ENCODE data around the gene RIN1. TPM values are rescaled to one million over a fixed set of nuclear protein-coding genes. Genes with fewer than 3 reads are reported as not detected.
"Not testable (repeated sequence)": the region's sequence is repeated elsewhere in the genome, so short reads cannot be mapped to it uniquely, and the experiment has no call there.

Gene RIN1
- total RNA-seq, 2 experiments from 2014 or later = 3.0 to 5.7 TPM

- Mint-ChIP-seq H3K27ac (peak overlapping the region; percentile 96), H3K9me3 (no peaks in the 10 kb centered on the region), H3K27me3 (peaks cover 1% of the 10 kb centered on the region), H3K4me3 (peak overlapping the region; percentile 92), H3K4me1 (peaks cover 22% of the 10 kb centered on the region), H3K36me3 (peaks cover 12% of the 10 kb centered on the region)
- POLR2A ChIA-PET = interaction anchor here (0.6 to 7.7 kb wide), 9 partner anchors 15 to 77 kb away, joined by 3 to 215 read pairs (median 26); partner anchors contain the start of genes B4GAT1, BRMS1, RIN1 and SLC29A2
- DNase-seq (no peak), ATAC-seq (ENCODE audit: low read depth) (no peak)
Measured at GRCh38 chr11:66311470-66311964, 24.7 kb downstream of the RIN1 start.

GRCh38 chr11:66310803-66311440 lies 25.3 kb downstream of the RIN1 start:
- not testable (repeated sequence) for H3K4me3 Mint-ChIP-seq; ATAC-seq (ENCODE audit: low read depth); H3K27me3 Mint-ChIP-seq; DNase-seq; H3K27ac Mint-ChIP-seq; H3K9me3 Mint-ChIP-seq
- Mint-ChIP-seq H3K4me1 (peaks cover 19% of the 10 kb centered on the region), H3K36me3 (peaks cover 11% of the 10 kb centered on the region)
- POLR2A ChIA-PET = interaction anchor here (0.6 to 7.7 kb wide), 8 partner anchors 15 to 78 kb away, joined by 3 to 215 read pairs (median 29); partner anchors contain the start of genes B4GAT1, BRMS1, RIN1 and SLC29A2

GRCh38 chr11:66310324-66310723 lies 25.9 kb downstream of the RIN1 start:
- POLR2A ChIA-PET = interaction anchor here (0.9 kb wide), 1 partner anchor 37 kb away, joined by 3 read pairs; the partner anchor contains the start of gene B4GAT1
- H3K27me3 Mint-ChIP-seq = peaks cover 1% of the 10 kb centered on the region

GRCh38 chr11:66309475-66309874 lies 26.8 kb downstream of the RIN1 start:
- H3K27ac Mint-ChIP-seq = no peak overlapping the region
- no peaks in the 10 kb centered on the region for H3K36me3 Mint-ChIP-seq
- peaks cover 1% of the 10 kb centered on the region for H3K27me3 Mint-ChIP-seq
- H3K9me3 Mint-ChIP-seq = no peaks in the 10 kb centered on the region
- DNase-seq (no peak), ATAC-seq (ENCODE audit: low read depth) (no peak)
- POLR2A ChIA-PET = interaction anchor here (0.9 kb wide), 1 partner anchor 38 kb away, joined by 3 read pairs; the partner anchor contains the start of gene B4GAT1
- H3K4me1 Mint-ChIP-seq = peaks cover 11% of the 10 kb centered on the region
- H3K4me3 Mint-ChIP-seq = no peak overlapping the region

More at GRCh38 chr11:66310324-66310723, 25.9 kb downstream of the RIN1 start:
- no peak overlapping the region for H3K4me3 Mint-ChIP-seq
- no peak overlapping the region for H3K27ac Mint-ChIP-seq
- peaks cover 14% of the 10 kb centered on the region for H3K4me1 Mint-ChIP-seq
- H3K36me3 Mint-ChIP-seq = peaks cover 6% of the 10 kb centered on the region
- no peak for ATAC-seq (ENCODE audit: low read depth)
- no peak for DNase-seq
- no peaks in the 10 kb centered on the region for H3K9me3 Mint-ChIP-seq

GRCh38 chr11:66302656-66303055 lies 33.6 kb downstream of the RIN1 start:
- no peak for ATAC-seq (ENCODE audit: low read depth)
- POLR2A ChIA-PET = interaction anchor here (1.6 kb wide), 1 partner anchor 33 kb away, joined by 4 read pairs; the partner anchor contains the start of gene RIN1
- no peaks in the 10 kb centered on the region for H3K36me3 Mint-ChIP-seq

DNA sequence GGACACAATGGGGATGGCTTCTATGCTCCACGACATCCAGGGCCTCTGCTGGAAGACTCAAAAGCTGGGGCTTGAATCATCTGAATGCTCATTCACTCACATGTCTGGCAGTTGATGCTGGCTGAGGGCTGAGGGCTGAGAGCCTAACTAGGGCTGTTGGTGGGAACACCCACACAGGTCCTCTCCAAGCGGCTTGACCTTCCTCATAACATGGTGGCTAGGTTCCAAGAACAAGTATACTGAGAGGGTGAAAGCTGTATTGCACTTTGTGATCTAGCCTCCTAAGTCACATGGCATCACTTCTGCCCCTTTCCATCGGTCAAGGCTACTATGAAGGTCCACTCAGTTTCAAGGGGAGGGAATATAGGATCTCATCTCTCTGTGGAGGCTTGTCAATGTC lies 37.0 kb downstream of the RIN1 start:
- peaks cover 8% of the 10 kb centered on the region for H3K27me3 Mint-ChIP-seq
- POLR2A ChIA-PET = interaction anchor here (1.0 kb wide), 1 partner anchor 10 kb away, joined by 3 read pairs; the partner anchor contains the start of gene YIF1A
- H3K9me3 Mint-ChIP-seq = no peaks in the 10 kb centered on the region
- H3K27ac Mint-ChIP-seq = no peak overlapping the region
- no peaks in the 10 kb centered on the region for H3K36me3 Mint-ChIP-seq
- no peak for DNase-seq
- H3K4me3 Mint-ChIP-seq = no peak overlapping the region
- no peaks in the 10 kb centered on the region for H3K4me1 Mint-ChIP-seq
- no peak for ATAC-seq (ENCODE audit: low read depth)

More at GRCh38 chr11:66302656-66303055, 33.6 kb downstream of the RIN1 start:
- no peak for DNase-seq
- peaks cover 4% of the 10 kb centered on the region for H3K27me3 Mint-ChIP-seq
- no peak overlapping the region for H3K4me3 Mint-ChIP-seq
- no peaks in the 10 kb centered on the region for H3K4me1 Mint-ChIP-seq
- no peak overlapping the region for H3K27ac Mint-ChIP-seq
- no peaks in the 10 kb centered on the region for H3K9me3 Mint-ChIP-seq

GRCh38 chr11:66297610-66298009 lies 38.6 kb downstream of the RIN1 start:
- POLR2A ChIA-PET = interaction anchor here (0.6 kb wide), 1 partner anchor 578 kb away, joined by 3 read pairs; no protein-coding TSS in a partner anchor
- DNase-seq = no peak
- ATAC-seq (ENCODE audit: low read depth) = no peak
- no peak overlapping the region for H3K27ac Mint-ChIP-seq
- H3K9me3 Mint-ChIP-seq = no peaks in the 10 kb centered on the region
- H3K27me3 Mint-ChIP-seq = peaks cover 16% of the 10 kb centered on the region
- no peak overlapping the region for H3K4me3 Mint-ChIP-seq
- H3K4me1 Mint-ChIP-seq = peaks cover 2% of the 10 kb centered on the region
- no peaks in the 10 kb centered on the region for H3K36me3 Mint-ChIP-seq

DNA sequence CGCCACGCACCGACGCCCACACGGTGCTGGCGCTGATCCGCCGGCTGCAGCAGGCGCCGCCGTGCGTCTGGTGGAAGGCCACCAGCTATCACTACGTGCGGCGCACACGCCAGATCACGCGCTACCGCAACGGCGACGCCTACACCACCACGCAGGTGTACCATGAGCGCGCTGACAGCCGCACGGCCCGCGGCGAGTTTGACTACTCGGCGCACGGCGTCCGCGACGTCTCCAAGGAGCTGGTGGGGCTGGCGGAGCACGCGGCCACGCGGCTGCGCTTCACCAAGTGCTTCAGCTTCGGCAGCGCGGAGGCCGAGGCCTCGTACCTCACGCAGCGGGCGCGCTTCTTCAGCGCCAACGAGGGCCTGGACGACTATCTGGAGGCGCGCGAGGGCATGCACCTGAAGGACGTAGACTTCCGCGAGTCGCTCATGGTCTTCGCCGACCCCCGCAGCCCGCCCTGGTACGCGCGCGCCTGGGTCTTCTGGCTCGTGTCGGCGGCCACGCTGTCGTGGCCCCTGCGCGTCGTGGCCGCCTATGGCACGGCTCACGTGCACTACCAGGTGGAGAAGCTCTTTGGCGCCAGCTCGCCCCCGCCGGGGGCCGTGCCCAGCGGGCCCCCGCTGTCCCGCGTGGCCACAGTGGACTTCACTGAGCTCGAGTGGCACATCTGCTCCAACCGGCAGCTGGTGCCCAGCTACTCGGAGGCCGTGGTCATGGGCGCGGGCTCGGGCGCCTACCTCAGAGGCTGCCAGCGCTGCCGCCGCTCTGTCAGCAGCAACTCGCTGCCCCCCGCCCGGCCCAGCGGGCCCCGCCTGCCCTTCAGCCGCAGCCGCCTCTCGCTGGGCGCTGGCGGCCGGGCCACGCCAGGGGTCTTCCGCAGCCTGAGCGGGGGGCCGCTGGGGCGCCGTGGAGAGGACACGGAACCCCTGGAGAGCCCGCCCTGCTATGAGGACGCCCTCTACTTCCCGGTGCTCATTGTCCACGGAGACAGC lies 41.3 kb downstream of the RIN1 start:
- no peak for ATAC-seq (ENCODE audit: low read depth)
- POLR2A ChIA-PET = no interaction called here
- H3K4me3 Mint-ChIP-seq = no peak overlapping the region
- H3K27me3 Mint-ChIP-seq = peaks cover 35% of the 10 kb centered on the region
- H3K36me3 Mint-ChIP-seq = no peaks in the 10 kb centered on the region
- DNase-seq = no peak
- no peaks in the 10 kb centered on the region for H3K9me3 Mint-ChIP-seq
- H3K4me1 Mint-ChIP-seq = peaks cover 13% of the 10 kb centered on the region
- no peak overlapping the region for H3K27ac Mint-ChIP-seq

GRCh38 chr11:66293777-66294625 lies 42.2 kb downstream of the RIN1 start:
- ATAC-seq (ENCODE audit: low read depth) = no peak
- POLR2A ChIA-PET = no interaction called here
- Mint-ChIP-seq H3K4me1 (peaks cover 21% of the 10 kb centered on the region), H3K36me3 (no peaks in the 10 kb centered on the region), H3K9me3 (no peaks in the 10 kb centered on the region), H3K27me3 (peaks cover 35% of the 10 kb centered on the region), H3K4me3 (no peak overlapping the region), H3K27ac (no peak overlapping the region)
- DNase-seq = no peak

DNA sequence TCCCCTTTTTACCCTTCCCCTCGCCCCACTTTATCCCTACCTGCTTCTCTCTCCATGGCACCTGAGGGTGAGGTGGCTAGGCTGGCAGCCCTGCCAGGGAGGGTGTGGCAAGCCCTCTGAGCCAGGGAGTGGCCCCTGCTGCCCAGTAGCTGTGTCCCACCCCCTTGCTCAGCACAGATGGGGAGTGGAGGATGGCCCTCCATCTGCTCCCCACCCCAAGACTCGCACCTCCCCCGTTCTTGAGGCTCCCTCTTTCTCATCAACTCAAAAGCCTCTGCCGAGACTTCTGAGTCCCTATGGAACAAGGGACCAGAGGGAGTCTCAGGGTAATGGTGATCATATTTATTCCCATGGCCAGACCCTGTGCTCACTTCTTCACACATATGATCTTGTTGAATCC lies 42.9 kb downstream of the RIN1 start:
- POLR2A ChIA-PET = no interaction called here
- no peak for ATAC-seq (ENCODE audit: low read depth)
- no peak for DNase-seq
- Mint-ChIP-seq H3K27ac (no peak overlapping the region), H3K4me1 (peaks cover 22% of the 10 kb centered on the region), H3K4me3 (no peak overlapping the region), H3K36me3 (no peaks in the 10 kb centered on the region), H3K27me3 (peaks cover 35% of the 10 kb centered on the region), H3K9me3 (no peaks in the 10 kb centered on the region)

GRCh38 chr11:66292543-66293332 lies 43.5 kb downstream of the RIN1 start:
- Mint-ChIP-seq H3K9me3 (no peaks in the 10 kb centered on the region), H3K27ac (peak overlapping the region; percentile 5), H3K27me3 (peaks cover 35% of the 10 kb centered on the region), H3K36me3 (no peaks in the 10 kb centered on the region), H3K4me1 (peaks cover 23% of the 10 kb centered on the region), H3K4me3 (peak overlapping the region; percentile 25)
- POLR2A ChIA-PET = no interaction called here
- ATAC-seq (ENCODE audit: low read depth) (no peak), DNase-seq (no peak)
